GM19035 (cell line): ENCODE measurements around the gene EHD3.

ENCODE experiments used
- ATAC-seq: cut with Tn5 transposase; IDR thresholded peaks from one replicate; pipeline ENCODE4 v1.9.1; 2021; ENCODE audit not compliant: unreplicated experiment

The EHD3 gene

GRCh38 chr2:31254237-31255203 lies 20.6 kb downstream of the EHD3 start:
- no peak for ATAC-seq

GRCh38 chr2:31255911-31256571 lies 22.1 kb downstream of the EHD3 start:
- peak; percentile 47 for ATAC-seq

- peak; percentile 6 for ATAC-seq
These were observed 22.8 kb downstream of the EHD3 start for GRCh38 chr2:31256611-31257382.

GRCh38 chr2:31258351-31258750 lies 24.4 kb downstream of the EHD3 start:
- ATAC-seq = no peak

GRCh38 chr2:31259075-31259474 lies 25.1 kb downstream of the EHD3 start:
- no peak for ATAC-seq

GRCh38 chr2:31260870-31261269 lies 26.9 kb downstream of the EHD3 start:
- ATAC-seq = no peak

GRCh38 chr2:31263636-31264190 lies 29.8 kb downstream of the EHD3 start:
- ATAC-seq = no peak

- no peak for ATAC-seq
These were observed 31.3 kb downstream of the EHD3 start for GRCh38 chr2:31265234-31265633.

GRCh38 chr2:31266804-31267203 lies 32.9 kb downstream of the EHD3 start:
- no peak for ATAC-seq

GRCh38 chr2:31267437-31268120 lies 33.6 kb downstream of the EHD3 start:
- ATAC-seq = no peak

- no peak for ATAC-seq
These were observed 34.4 kb downstream of the EHD3 start for GRCh38 chr2:31268344-31268743.

- no peak for ATAC-seq
These were observed 35.1 kb downstream of the EHD3 start for GRCh38 chr2:31269087-31269486.

- no peak for ATAC-seq
These were observed 36.2 kb downstream of the EHD3 start for GRCh38 chr2:31270131-31270530.

- ATAC-seq = no peak
These were observed 36.9 kb downstream of the EHD3 start for GRCh38 chr2:31270822-31271231.

GRCh38 chr2:31271851-31272267 lies 37.9 kb downstream of the EHD3 start:
- no peak for ATAC-seq

- ATAC-seq = no peak
These were observed 40.6 kb downstream of the EHD3 start for GRCh38 chr2:31274401-31275075.

GRCh38 chr2:31275976-31276375 lies 42.0 kb downstream of the EHD3 start:
- no peak for ATAC-seq

- no peak for ATAC-seq
These were observed 43.7 kb downstream of the EHD3 start for GRCh38 chr2:31277621-31278020.

- ATAC-seq = no peak
These were observed 48.7 kb downstream of the EHD3 start for GRCh38 chr2:31282634-31283033.
